ENCODE data around the gene MIPEP.

DNA sequence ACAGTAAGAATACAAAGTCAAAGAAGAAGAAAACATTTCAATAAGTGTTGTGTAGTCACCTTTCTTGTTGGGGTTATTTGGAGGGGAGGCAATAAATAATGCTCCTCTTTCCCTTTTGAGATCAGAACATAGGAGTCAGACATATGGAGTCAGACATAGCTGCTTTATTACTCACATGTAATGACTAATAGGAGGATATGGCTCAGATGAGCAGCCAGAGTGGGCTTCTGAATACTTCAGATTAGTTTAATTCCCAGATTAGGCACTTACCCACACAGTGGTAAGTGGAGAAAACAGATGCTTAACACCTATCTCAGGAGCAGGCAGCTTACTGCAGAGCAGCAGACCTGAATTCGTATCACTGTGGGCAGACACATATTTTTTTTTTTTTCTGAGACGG is 39.8 kb upstream of the MIPEP start:
- TF ChIP-seq POLR2A (IDR thresholded peaks at IDR 0.05; ENCODE audit: low read length) = no peak
- no peak for TF ChIP-seq GATA1 (IDR thresholded peaks at IDR 0.05; ENCODE audit: low read depth, low read length)

Data from erythroblast (primary cell).